ENCODE data around the gene AUH. TPM values are rescaled to one million over a fixed set of nuclear protein-coding genes. Genes with fewer than 3 reads are reported as not detected.

The AUH gene
- total RNA-seq, 2 donors from 2014 or later, result 58.0 to 76.1 TPM

GRCh38 chr9:91180240-91180929 lies 181.3 kb downstream of the AUH start:
- no peak for TF ChIP-seq POLR2A (IDR thresholded peaks at IDR 0.05)
- no peak for TF ChIP-seq POLR2AphosphoS5 (IDR thresholded peaks at IDR 0.05)
- TF ChIP-seq CTCF (IDR thresholded peaks at IDR 0.05), result no peak
- Histone ChIP-seq H3K9me3 (no peaks in the 10 kb centered on the region), H3K27ac (no peak overlapping the region), H3K4me3 (no peak overlapping the region), H3K27me3 (replicated peaks; ENCODE audit: insufficient read depth) (no peaks in the 10 kb centered on the region), H3K36me3 (no peaks in the 10 kb centered on the region), H3K4me1 (replicated peaks) (no peaks in the 10 kb centered on the region)
- intact Hi-C loops (cut with DNase I), result no loop called here
- 97% methylated on average over 16 of the region's 16 CpGs for WGBS
- no peak for DNase-seq (ENCODE audit: low spot score)

- no peaks in the 10 kb centered on the region for H3K27me3 ChIP-seq (replicated peaks; ENCODE audit: insufficient read depth)
- no peaks in the 10 kb centered on the region for H3K9me3 ChIP-seq
- H3K27ac ChIP-seq, result no peak overlapping the region
- intact Hi-C loops (cut with DNase I), result no loop called here
- WGBS, result 92% methylated on average over 23 of the region's 23 CpGs
- no peaks in the 10 kb centered on the region for H3K4me1 ChIP-seq (replicated peaks)
- no peak for DNase-seq (ENCODE audit: low spot score)
- no peaks in the 10 kb centered on the region for H3K36me3 ChIP-seq
- TF ChIP-seq CTCF (IDR thresholded peaks at IDR 0.05) (no peak), POLR2AphosphoS5 (IDR thresholded peaks at IDR 0.05) (no peak), POLR2A (IDR thresholded peaks at IDR 0.05) (no peak)
- H3K4me3 ChIP-seq, result no peak overlapping the region
These were observed 182.2 kb downstream of the AUH start for GRCh38 chr9:91179237-91180138.

- H3K9me3 ChIP-seq, result no peaks in the 10 kb centered on the region
- H3K4me3 ChIP-seq, result no peak overlapping the region
- 57% methylated on average over 15 of the region's 15 CpGs for whole genome bisulfite sequencing
- H3K4me1 ChIP-seq (replicated peaks), result no peaks in the 10 kb centered on the region
- no peaks in the 10 kb centered on the region for H3K36me3 ChIP-seq
- no peak for DNase-seq (ENCODE audit: low spot score)
- no peak for TF ChIP-seq CTCF (IDR thresholded peaks at IDR 0.05)
- no peak for TF ChIP-seq POLR2AphosphoS5 (IDR thresholded peaks at IDR 0.05)
- no peak for TF ChIP-seq POLR2A (IDR thresholded peaks at IDR 0.05)
- peak overlapping the region; percentile 49 to 56 for H3K27ac ChIP-seq
- intact Hi-C loops (cut with DNase I), result no loop called here
- H3K27me3 ChIP-seq (replicated peaks; ENCODE audit: insufficient read depth), result no peaks in the 10 kb centered on the region
These were observed 183.2 kb downstream of the AUH start for GRCh38 chr9:91178281-91179236.

GRCh38 chr9:91177661-91178280 lies 183.9 kb downstream of the AUH start:
- Histone ChIP-seq H3K27ac (peak overlapping the region; percentile 41 to 56), H3K36me3 (no peaks in the 10 kb centered on the region)
- peak; percentile 79 for DNase-seq (ENCODE audit: low spot score)

More at GRCh38 chr9:91177661-91178280, 183.9 kb downstream of the AUH start:
- 32% methylated on average over 7 of the region's 15 CpGs for WGBS
- H3K4me3 ChIP-seq, result no peak overlapping the region
- H3K4me1 ChIP-seq (replicated peaks), result no peaks in the 10 kb centered on the region
- H3K9me3 ChIP-seq, result no peaks in the 10 kb centered on the region
- TF ChIP-seq CTCF (IDR thresholded peaks at IDR 0.05) (no peak), POLR2AphosphoS5 (IDR thresholded peaks at IDR 0.05) (peak; percentile 79)
- H3K27me3 ChIP-seq (replicated peaks; ENCODE audit: insufficient read depth), result no peaks in the 10 kb centered on the region
- intact Hi-C loops (cut with DNase I), result no loop called here
